ENCODE results near the gene FZD4. TPM values are rescaled to one million over a fixed set of nuclear protein-coding genes. Genes with fewer than 3 reads are reported as not detected.

Gene FZD4
- polyA plus RNA-seq, 3 donors: 0.05 TPM; not detected in 2

- H4K20me1 ChIP-seq (ENCODE audit: insufficient read depth, low read length): no peaks in the 10 kb centered on the region
- intact Hi-C loops (cut with micrococcal nuclease): no loop called here
- Mint-ChIP-seq H3K27me3 (ENCODE audit: low read depth in 3 of 3) (peaks cover 0 to 8% (median 4%) of the 10 kb centered on the region in 3 donors), H3K27ac (no peak overlapping the region), H3K4me3 (no peak overlapping the region), H3K36me3 (no peaks in the 10 kb centered on the region), H3K4me1 (no peaks in the 10 kb centered on the region), H3K9me3 (no peaks in the 10 kb centered on the region)
- H3K79me2 ChIP-seq (ENCODE audit: insufficient read depth, low read length): no peaks in the 10 kb centered on the region
- no peak overlapping the region for H3K9ac ChIP-seq (ENCODE audit: insufficient read depth, low read length, poor library complexity, severe bottlenecking)
- H3K27me3 ChIP-seq (ENCODE audit: control insufficient read depth in 2 of 2, insufficient read depth in 2 of 2, low read length in 2 of 2): no peaks in the 10 kb centered on the region
- H3K4me3 ChIP-seq (replicated peaks in 1 of 3; ENCODE audit: low read depth in 2 of 3, low read length in 3 of 3): no peak overlapping the region
- WGBS (ENCODE audit: insufficient coverage): no CpG with 5 or more reads among the region's 5 CpGs
- TF ChIP-seq CTCF (IDR thresholded peaks at IDR 0.05): no peak
- H3K36me3 ChIP-seq (replicated peaks in 1 of 2; ENCODE audit: control insufficient read depth in 1 of 2, insufficient read depth in 2 of 2, low read length in 2 of 2): no peaks in the 10 kb centered on the region
- no peak overlapping the region for H2AFZ ChIP-seq (ENCODE audit: insufficient read depth, low read depth, low read length, poor library complexity, severe bottlenecking)
- no peaks in the 10 kb centered on the region for H3K4me1 ChIP-seq (ENCODE audit: control insufficient read depth in 1 of 2, insufficient read depth in 2 of 2, low read length in 2 of 2)
- H3K4me2 ChIP-seq (replicated peaks; ENCODE audit: extremely low read depth, low read length, poor library complexity, severe bottlenecking): no peak overlapping the region
- no peak overlapping the region for H3K27ac ChIP-seq (ENCODE audit: low read depth in 1 of 2, low read length in 2 of 2)
- no peaks in the 10 kb centered on the region for H3K9me3 ChIP-seq (replicated peaks in 1 of 2; ENCODE audit: control insufficient read depth in 1 of 2, insufficient read depth in 1 of 2, low read length in 2 of 2)
- DNase-seq: no peak
Observed at GRCh38 chr11:86991341-86991740, 36.1 kb upstream of the FZD4 start.

- no peaks in the 10 kb centered on the region for H3K27me3 ChIP-seq (ENCODE audit: control insufficient read depth in 2 of 2, insufficient read depth in 2 of 2, low read length in 2 of 2)
- H4K20me1 ChIP-seq (ENCODE audit: insufficient read depth, low read length): no peaks in the 10 kb centered on the region
- Mint-ChIP-seq H3K36me3 (no peaks in the 10 kb centered on the region), H3K27ac (no peak overlapping the region), H3K27me3 (ENCODE audit: low read depth in 3 of 3) (peaks cover 0 to 8% (median 4%) of the 10 kb centered on the region in 3 donors), H3K4me3 (no peak overlapping the region), H3K4me1 (no peaks in the 10 kb centered on the region), H3K9me3 (no peaks in the 10 kb centered on the region)
- no peak overlapping the region for H3K27ac ChIP-seq (ENCODE audit: low read depth in 1 of 2, low read length in 2 of 2)
- no peak for DNase-seq
- H3K4me2 ChIP-seq (replicated peaks; ENCODE audit: extremely low read depth, low read length, poor library complexity, severe bottlenecking): no peak overlapping the region
- no peaks in the 10 kb centered on the region for H3K9me3 ChIP-seq (replicated peaks in 1 of 2; ENCODE audit: control insufficient read depth in 1 of 2, insufficient read depth in 1 of 2, low read length in 2 of 2)
- H3K9ac ChIP-seq (ENCODE audit: insufficient read depth, low read length, poor library complexity, severe bottlenecking): no peak overlapping the region
- H3K4me1 ChIP-seq (ENCODE audit: control insufficient read depth in 1 of 2, insufficient read depth in 2 of 2, low read length in 2 of 2): no peaks in the 10 kb centered on the region
- no peak overlapping the region for H3K4me3 ChIP-seq (replicated peaks in 1 of 3; ENCODE audit: low read depth in 2 of 3, low read length in 3 of 3)
- no peak for TF ChIP-seq CTCF (IDR thresholded peaks at IDR 0.05)
- H2AFZ ChIP-seq (ENCODE audit: insufficient read depth, low read depth, low read length, poor library complexity, severe bottlenecking): no peak overlapping the region
- H3K79me2 ChIP-seq (ENCODE audit: insufficient read depth, low read length): no peaks in the 10 kb centered on the region
- intact Hi-C loops (cut with micrococcal nuclease): no loop called here
- H3K36me3 ChIP-seq (replicated peaks in 1 of 2; ENCODE audit: control insufficient read depth in 1 of 2, insufficient read depth in 2 of 2, low read length in 2 of 2): no peaks in the 10 kb centered on the region
- WGBS (ENCODE audit: insufficient coverage): 100% methylated on average over 1 of the region's 3 CpGs
Observed at GRCh38 chr11:86990515-86990914, 35.3 kb upstream of the FZD4 start.
